K562 (cell line): ENCODE data around the gene DZIP3. TPM values are rescaled to one million over a fixed set of nuclear protein-coding genes. Genes with fewer than 3 reads are reported as not detected.

Source experiments
- ATAC-seq: fragments of 200-7000 bp; cut with Tn5 transposase; 3 replicates; pipeline ENCODE4 v1.9.1; 2020; ENCODE audit warnings: moderate library complexity
- BruUV-seq: library from RNA; stranded (reverse); fragments of 400-500 nt; replicated peaks from 2 replicates; lab custom pipeline; 2021; lab: Mats Ljungman, UMichigan
- CTCF ChIA-PET: fragments of 300-600 bp; formaldehyde crosslinking; extraction: SDS; loops from one replicate; lab custom pipeline; 2021; ENCODE audit warnings: low intra/inter-chr PET ratio; lab: Yijun Ruan, JAX
- POLR2A ChIA-PET: fragments of 300-600, 350-650 bp; sonication (Branson Sonifier 250); formaldehyde crosslinking; extraction: SDS; loops from one replicate; lab custom pipeline; 2021; ENCODE audit warnings: antibody characterized with exemption, inconsistent platforms; lab: Yijun Ruan, JAX
- DNase-seq, 4 experiments: peaks; one replicate each; pipeline versions ENCODE4 v3.0.0 to v3.0.0-alpha.2; 2011 to 2018; ENCODE audit warnings: low spot score in 3 of 4, mixed read lengths in 3 of 4; ENCODE audit errors: extremely low read depth in 1 of 4
- FAIRE-seq: peaks from 2 replicates; lab custom pipeline; 2011; peaks lifted over from hg19 to GRCh38; lab: Jason Lieb, UNC
- H2AFZ ChIP-seq: 2 replicates; pipeline ENCODE4 v1.6.0; 2011; ENCODE audit warnings: low read depth, low read length, control low read depth, inconsistent platforms
- H3K27ac ChIP-seq: fragments of 200-600 bp; 3 replicates; pipeline ENCODE4 v1.8.0; 2011; ENCODE audit warnings: low read depth, mild to moderate bottlenecking, control low read depth, inconsistent platforms, low read length, moderate library complexity, mixed read lengths; ENCODE audit errors: extremely low read depth
- H3K27me3 ChIP-seq, 2 experiments: fragments of 300-600 bp in 1 of 2; 2 replicates in 1 of 2; 3 replicates in 1 of 2; pipeline versions ENCODE4 v1.6.0 to v1.8.0; 2011; ENCODE audit warnings: inconsistent platforms in 2 of 2, low read length in 2 of 2, mild to moderate bottlenecking in 1 of 2, mixed read lengths in 1 of 2, moderate library complexity in 1 of 2; ENCODE audit not compliant: control insufficient read depth in 2 of 2, insufficient read depth in 2 of 2
- H3K36me3 ChIP-seq: fragments of 300-600 bp; 3 replicates; pipeline ENCODE4 v1.8.0; 2011; ENCODE audit warnings: mild to moderate bottlenecking, low read length, inconsistent platforms; ENCODE audit not compliant: control insufficient read depth, insufficient read depth
- H3K4me1 ChIP-seq, 2 experiments: fragments of 200-600 bp in 1 of 2; replicated peaks in 1 of 2; 2 replicates in 1 of 2; 3 replicates in 1 of 2; pipeline versions ENCODE4 v1.5.1 to v1.8.0; 2011; ENCODE audit warnings: inconsistent platforms in 2 of 2, low read length in 2 of 2, mild to moderate bottlenecking in 1 of 2, mixed read lengths in 1 of 2, moderate library complexity in 1 of 2; ENCODE audit not compliant: control insufficient read depth in 2 of 2, insufficient read depth in 2 of 2
- H3K4me2 ChIP-seq: 2 replicates; pipeline ENCODE4 v1.6.1; 2011; ENCODE audit warnings: low read length, control low read depth, inconsistent platforms, mixed read lengths; ENCODE audit not compliant: insufficient read depth
- H3K4me3 ChIP-seq: fragments of 200-600 bp; sonication (generic), shearing (Covaris generic); 2 replicates; pipeline ENCODE4 v1.5.1; 2016; ENCODE audit warnings: control low read depth, inconsistent platforms
- H3K79me2 ChIP-seq: fragments of 200-600 bp; 3 replicates; pipeline ENCODE4 v1.8.0; 2011; ENCODE audit warnings: low read length, inconsistent platforms; ENCODE audit not compliant: control insufficient read depth, insufficient read depth
- H3K9ac ChIP-seq, 2 experiments: 2 replicates each; pipeline versions ENCODE4 v1.6.0 to v1.6.1; 2011; ENCODE audit warnings: low read depth in 2 of 2, low read length in 2 of 2, control low read depth in 1 of 2, inconsistent platforms in 1 of 2, mild to moderate bottlenecking in 1 of 2, mixed read lengths in 1 of 2; ENCODE audit not compliant: insufficient read depth in 1 of 2
- H3K9me1 ChIP-seq: one replicate; pipeline ENCODE4 v1.6.0; 2011; ENCODE audit warnings: inconsistent platforms, mild to moderate bottlenecking, low read length, moderate library complexity; ENCODE audit not compliant: control insufficient read depth, insufficient read depth
- H3K9me3 ChIP-seq: replicated peaks from 2 replicates; pipeline ENCODE4 v1.5.1; 2011; ENCODE audit warnings: low read depth, low read length, inconsistent platforms; ENCODE audit not compliant: control insufficient read depth, insufficient read depth
- H4K20me1 ChIP-seq: replicated peaks from 2 replicates; pipeline ENCODE4 v1.6.1; 2011; ENCODE audit warnings: low read length, inconsistent platforms, mixed read lengths; ENCODE audit not compliant: control insufficient read depth, insufficient read depth
- ADNP ChIP-seq: fragments of 200-800 bp; sonication (Bioruptor generic); IDR thresholded peaks from 2 replicates; pipeline ENCODE4 v1.6.1; 2016; ENCODE audit warnings: missing genetic modification characterization, missing compliant biosample characterization
- ARID1B ChIP-seq: fragments of 450-650 bp; IDR thresholded peaks from 2 replicates; pipeline ENCODE4 v1.6.1; 2016; ENCODE audit warnings: antibody characterized with exemption, mild to moderate bottlenecking, inconsistent platforms
- ASH1L ChIP-seq: fragments of 450-650 bp; IDR thresholded peaks from 2 replicates; pipeline ENCODE4 v1.6.1; 2018; ENCODE audit warnings: borderline replicate concordance, mild to moderate bottlenecking, low read depth; ENCODE audit not compliant: partially characterized antibody
- CBFA2T3 ChIP-seq: fragments of 450-650 bp; IDR thresholded peaks from 2 replicates; pipeline ENCODE4 v1.6.1; 2017
- ELF1 ChIP-seq: fragments of 200-800 bp; sonication (Bioruptor generic); IDR thresholded peaks from 2 replicates; pipeline ENCODE4 v1.6.1; 2016; ENCODE audit warnings: missing genetic modification characterization, missing compliant biosample characterization
- ESRRA ChIP-seq: fragments of 450-650 bp; IDR thresholded peaks from 2 replicates; pipeline ENCODE4 v1.6.1; 2014; ENCODE audit warnings: low read depth, mild to moderate bottlenecking, moderate library complexity, borderline replicate concordance
- GTF2E2 ChIP-seq: fragments of 200-800 bp; sonication (Bioruptor generic); IDR thresholded peaks from 2 replicates; pipeline ENCODE4 v1.6.1; 2016; ENCODE audit warnings: missing genetic modification characterization, missing compliant biosample characterization
- ILK ChIP-seq: fragments of 450-650 bp; IDR thresholded peaks from 2 replicates; pipeline ENCODE4 v1.6.1; 2016; ENCODE audit warnings: missing genetic modification characterization, low read depth, mild to moderate bottlenecking, missing compliant biosample characterization, moderate library complexity, borderline replicate concordance
- MCM5 ChIP-seq: fragments of 450-650 bp; IDR thresholded peaks from 2 replicates; pipeline ENCODE4 v1.6.1; 2016; ENCODE audit warnings: low read depth
- NONO ChIP-seq, 2 experiments: fragments of 200-400 bp in 1 of 2; fragments of 450-650 bp in 1 of 2; formaldehyde crosslinking in 1 of 2; IDR thresholded peaks; 2 replicates each; pipeline ENCODE4 v1.6.1; 2017; ENCODE audit warnings: low read depth in 2 of 2, mild to moderate bottlenecking in 2 of 2, moderate library complexity in 2 of 2, low read length in 1 of 2
- TGIF2 ChIP-seq: sonication (generic); formaldehyde crosslinking; IDR thresholded peaks from 2 replicates; pipeline ENCODE4 v1.8.1; 2022; ENCODE audit warnings: mild to moderate bottlenecking, missing genetic modification reagents, moderate library complexity
- ZKSCAN8 ChIP-seq: fragments of 200-800 bp; sonication (Bioruptor generic); IDR thresholded peaks from 2 replicates; pipeline ENCODE4 v1.6.1; 2016; ENCODE audit warnings: missing genetic modification characterization, missing compliant biosample characterization
- ZNF124 ChIP-seq: sonication (generic); formaldehyde crosslinking; IDR thresholded peaks from 2 replicates; pipeline ENCODE4 v1.8.1; 2022; ENCODE audit warnings: missing genetic modification reagents
- WGBS: fragments of 100-300 bp; shearing (Covaris generic); methylation state at CpG from one replicate; pipeline ENCODE4 v1.1.6; 2016; ENCODE audit warnings: low coverage, mixed read lengths; ENCODE audit not compliant: insufficient coverage; ENCODE audit errors: missing lambda C conversion rate; 5-methylcytosine and 5-hydroxymethylcytosine counted together
- in situ Hi-C: fragments of 300-500 bp; cut with MboI; formaldehyde crosslinking; loops from 4 replicates; pipeline ENCODE4 v1.15.0; 2018; ENCODE audit warnings: inconsistent platforms, mixed read lengths
- intact Hi-C: fragments of 100-400 bp; cut with micrococcal nuclease; formaldehyde crosslinking; loops from 2 replicates; pipeline ENCODE4 v1.14.2; 2022
- polyA plus RNA-seq, 8 experiments: library from polyadenylated mRNA; depleted of rRNA in 4 of 8; stranded (reverse) in 5 of 8; unstranded in 3 of 8; fragments of >200 nt; fragmentation: Nextera tagmentation in 2 of 8; fragmentation: Illumina TruSeq in 1 of 8; extraction: Ambion mirVana in 2 of 8; extraction: Trizol in 1 of 8; gene quantifications; 2 replicates each; pipeline versions ENCODE4 v1.2.1 to v1.2.3, GENCODE V29; 2011 to 2014; ENCODE audit warnings: inconsistent platforms in 1 of 8, missing spikeins in 1 of 8
- total RNA-seq, 7 experiments: library from RNA; depleted of rRNA in 6 of 7; stranded (reverse); fragments of >200 nt in 6 of 7; fragmentation: Illumina TruSeq in 2 of 7; extraction: Trizol in 2 of 7; gene quantifications; 2 replicates each; pipeline versions ENCODE4 v1.2.1 to v1.2.3, GENCODE V29; 2011 to 2021; ENCODE audit warnings: low replicate concordance in 1 of 7
- TF ChIP-seq, protein P1 (sequence below): sonication (generic); formaldehyde crosslinking; IDR thresholded peaks from 2 replicates; pipeline ENCODE4 v1.8.0; 2023; ENCODE audit warnings: mild to moderate bottlenecking, missing genetic modification reagents
- TF ChIP-seq, protein P2 (sequence below): fragments of 250-450 bp; sonication (Bioruptor Pico); IDR thresholded peaks from 2 replicates; pipeline ENCODE4 v1.8.0; 2021; ENCODE audit warnings: borderline replicate concordance, mild to moderate bottlenecking, moderate library complexity; ENCODE audit not compliant: poor library complexity, severe bottlenecking
- TF ChIP-seq, protein P3 (sequence below): sonication (generic); formaldehyde crosslinking; IDR thresholded peaks from 2 replicates; pipeline ENCODE4 v1.8.1; 2022; ENCODE audit warnings: missing genetic modification reagents

Gene DZIP3
- total and polyA plus RNA-seq, 9 of the 15 experiments (the other 6 are each of a cell fraction or from before 2014, with no cell fraction given) = 3.5 to 9.7 (median 5.7) TPM

DNA sequence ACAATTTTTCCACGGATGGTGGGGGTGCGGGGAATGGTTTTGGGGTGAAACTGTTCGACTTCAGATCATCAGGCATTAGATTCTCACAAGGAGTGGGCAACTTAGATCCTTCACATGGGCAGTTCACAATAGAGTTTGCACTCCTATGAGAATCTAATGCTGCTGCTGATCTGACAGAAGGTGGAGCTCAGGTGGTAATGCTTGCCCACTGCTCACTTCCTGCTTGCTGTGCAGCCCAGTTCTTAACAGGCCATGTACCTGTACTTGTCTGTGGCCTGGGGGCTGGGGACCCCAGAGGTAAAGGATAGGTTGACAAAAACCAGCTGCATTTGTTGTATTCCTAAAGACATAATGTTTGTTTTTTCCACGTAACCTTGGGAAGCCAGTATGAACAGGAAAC, 16.0 kb downstream of the DZIP3 start:
- Histone ChIP-seq H3K9me1 (no peaks in the 10 kb centered on the region), H3K4me2 (no peak overlapping the region), H3K9ac (no peak overlapping the region), H3K27ac (no peak overlapping the region), H3K36me3 (no peaks in the 10 kb centered on the region), H3K4me1 (no peaks in the 10 kb centered on the region; a peak in 1 of 5 replicates), H3K9me3 (peaks cover 8% of the 10 kb centered on the region), H2AFZ (no peak overlapping the region), H3K79me2 (no peaks in the 10 kb centered on the region), H3K27me3 (no peaks in the 10 kb centered on the region), H4K20me1 (no peaks in the 10 kb centered on the region), H3K4me3 (no peak overlapping the region)
- TF ChIP-seq ZNF124 (CRISPR knock-in tag) = no peak
- no peak for TF ChIP-seq ASH1L
- no peak for TF ChIP-seq ESRRA
- TF ChIP-seq ILK (tag) = no peak
- TF ChIP-seq, protein P1, sequence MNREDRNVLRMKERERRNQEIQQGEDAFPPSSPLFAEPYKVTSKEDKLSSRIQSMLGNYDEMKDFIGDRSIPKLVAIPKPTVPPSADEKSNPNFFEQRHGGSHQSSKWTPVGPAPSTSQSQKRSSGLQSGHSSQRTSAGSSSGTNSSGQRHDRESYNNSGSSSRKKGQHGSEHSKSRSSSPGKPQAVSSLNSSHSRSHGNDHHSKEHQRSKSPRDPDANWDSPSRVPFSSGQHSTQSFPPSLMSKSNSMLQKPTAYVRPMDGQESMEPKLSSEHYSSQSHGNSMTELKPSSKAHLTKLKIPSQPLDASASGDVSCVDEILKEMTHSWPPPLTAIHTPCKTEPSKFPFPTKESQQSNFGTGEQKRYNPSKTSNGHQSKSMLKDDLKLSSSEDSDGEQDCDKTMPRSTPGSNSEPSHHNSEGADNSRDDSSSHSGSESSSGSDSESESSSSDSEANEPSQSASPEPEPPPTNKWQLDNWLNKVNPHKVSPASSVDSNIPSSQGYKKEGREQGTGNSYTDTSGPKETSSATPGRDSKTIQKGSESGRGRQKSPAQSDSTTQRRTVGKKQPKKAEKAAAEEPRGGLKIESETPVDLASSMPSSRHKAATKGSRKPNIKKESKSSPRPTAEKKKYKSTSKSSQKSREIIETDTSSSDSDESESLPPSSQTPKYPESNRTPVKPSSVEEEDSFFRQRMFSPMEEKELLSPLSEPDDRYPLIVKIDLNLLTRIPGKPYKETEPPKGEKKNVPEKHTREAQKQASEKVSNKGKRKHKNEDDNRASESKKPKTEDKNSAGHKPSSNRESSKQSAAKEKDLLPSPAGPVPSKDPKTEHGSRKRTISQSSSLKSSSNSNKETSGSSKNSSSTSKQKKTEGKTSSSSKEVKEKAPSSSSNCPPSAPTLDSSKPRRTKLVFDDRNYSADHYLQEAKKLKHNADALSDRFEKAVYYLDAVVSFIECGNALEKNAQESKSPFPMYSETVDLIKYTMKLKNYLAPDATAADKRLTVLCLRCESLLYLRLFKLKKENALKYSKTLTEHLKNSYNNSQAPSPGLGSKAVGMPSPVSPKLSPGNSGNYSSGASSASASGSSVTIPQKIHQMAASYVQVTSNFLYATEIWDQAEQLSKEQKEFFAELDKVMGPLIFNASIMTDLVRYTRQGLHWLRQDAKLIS (CRISPR knock-in tag) = no peak
- no peak for TF ChIP-seq GTF2E2 (tag)
- no peak for TF ChIP-seq MCM5
- TF ChIP-seq ADNP = no peak
- no peak for TF ChIP-seq NONO (IDR thresholded peaks at IDR 0.05; ENCODE audit: low read depth in 2 of 2, low read length in 1 of 2)
- TF ChIP-seq ARID1B = no peak
- TF ChIP-seq ZKSCAN8 (CRISPR knock-in tag) = no peak
- TF ChIP-seq, protein P2, sequence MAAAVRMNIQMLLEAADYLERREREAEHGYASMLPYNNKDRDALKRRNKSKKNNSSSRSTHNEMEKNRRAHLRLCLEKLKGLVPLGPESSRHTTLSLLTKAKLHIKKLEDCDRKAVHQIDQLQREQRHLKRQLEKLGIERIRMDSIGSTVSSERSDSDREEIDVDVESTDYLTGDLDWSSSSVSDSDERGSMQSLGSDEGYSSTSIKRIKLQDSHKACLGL (CRISPR knock-in tag) = no peak
- TF ChIP-seq CBFA2T3 = no peak
- TF ChIP-seq TGIF2 (CRISPR knock-in tag) = no peak
- TF ChIP-seq, protein P3, sequence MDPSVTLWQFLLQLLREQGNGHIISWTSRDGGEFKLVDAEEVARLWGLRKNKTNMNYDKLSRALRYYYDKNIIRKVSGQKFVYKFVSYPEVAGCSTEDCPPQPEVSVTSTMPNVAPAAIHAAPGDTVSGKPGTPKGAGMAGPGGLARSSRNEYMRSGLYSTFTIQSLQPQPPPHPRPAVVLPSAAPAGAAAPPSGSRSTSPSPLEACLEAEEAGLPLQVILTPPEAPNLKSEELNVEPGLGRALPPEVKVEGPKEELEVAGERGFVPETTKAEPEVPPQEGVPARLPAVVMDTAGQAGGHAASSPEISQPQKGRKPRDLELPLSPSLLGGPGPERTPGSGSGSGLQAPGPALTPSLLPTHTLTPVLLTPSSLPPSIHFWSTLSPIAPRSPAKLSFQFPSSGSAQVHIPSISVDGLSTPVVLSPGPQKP = no peak
- no peak for TF ChIP-seq ELF1 (tag)
- WGBS = 83% methylated on average over 3 of the region's 4 CpGs
- no peak for FAIRE-seq
- no peak for ATAC-seq
- intact Hi-C loops (loop anchor here (5.0 kb wide), 1 partner anchor 118 kb away; no protein-coding TSS in a partner anchor), in situ Hi-C loops (no loop called here)
- POLR2A ChIA-PET = no interaction called here
- CTCF ChIA-PET = no interaction called here
- DNase-seq = no peak
- BruUV-seq = no TSS peak
